T-helper 1 cell treated with Interleukin-12 subunit alpha and Interleukin-12 subunit beta and Interleukin-4 antibody, amounts not matched to agents 30 μg/mL and 1 μg/mL, for 36 hours (primary cell): ENCODE data around the gene KIFC1.

Experiments used
- H3K27ac Mint-ChIP-seq: one replicate; pipeline ENCODE4 v1.8.0; 2021; ENCODE audit warnings: mild to moderate bottlenecking, mixed read lengths
- H3K27me3 Mint-ChIP-seq: one replicate; pipeline ENCODE4 v1.8.0; 2021; ENCODE audit warnings: low read depth, mixed read lengths
- H3K36me3 Mint-ChIP-seq: one replicate; pipeline ENCODE4 v1.8.0; 2021; ENCODE audit warnings: low read depth, mixed read lengths
- H3K4me1 Mint-ChIP-seq: one replicate; pipeline ENCODE4 v1.8.0; 2021; ENCODE audit warnings: low read depth, mixed read lengths
- H3K4me3 Mint-ChIP-seq: one replicate; pipeline ENCODE4 v1.8.0; 2021; ENCODE audit warnings: mild to moderate bottlenecking, moderate library complexity, mixed read lengths
- H3K9me3 Mint-ChIP-seq: one replicate; pipeline ENCODE4 v1.8.0; 2021; ENCODE audit warnings: mixed read lengths

The KIFC1 gene

DNA sequence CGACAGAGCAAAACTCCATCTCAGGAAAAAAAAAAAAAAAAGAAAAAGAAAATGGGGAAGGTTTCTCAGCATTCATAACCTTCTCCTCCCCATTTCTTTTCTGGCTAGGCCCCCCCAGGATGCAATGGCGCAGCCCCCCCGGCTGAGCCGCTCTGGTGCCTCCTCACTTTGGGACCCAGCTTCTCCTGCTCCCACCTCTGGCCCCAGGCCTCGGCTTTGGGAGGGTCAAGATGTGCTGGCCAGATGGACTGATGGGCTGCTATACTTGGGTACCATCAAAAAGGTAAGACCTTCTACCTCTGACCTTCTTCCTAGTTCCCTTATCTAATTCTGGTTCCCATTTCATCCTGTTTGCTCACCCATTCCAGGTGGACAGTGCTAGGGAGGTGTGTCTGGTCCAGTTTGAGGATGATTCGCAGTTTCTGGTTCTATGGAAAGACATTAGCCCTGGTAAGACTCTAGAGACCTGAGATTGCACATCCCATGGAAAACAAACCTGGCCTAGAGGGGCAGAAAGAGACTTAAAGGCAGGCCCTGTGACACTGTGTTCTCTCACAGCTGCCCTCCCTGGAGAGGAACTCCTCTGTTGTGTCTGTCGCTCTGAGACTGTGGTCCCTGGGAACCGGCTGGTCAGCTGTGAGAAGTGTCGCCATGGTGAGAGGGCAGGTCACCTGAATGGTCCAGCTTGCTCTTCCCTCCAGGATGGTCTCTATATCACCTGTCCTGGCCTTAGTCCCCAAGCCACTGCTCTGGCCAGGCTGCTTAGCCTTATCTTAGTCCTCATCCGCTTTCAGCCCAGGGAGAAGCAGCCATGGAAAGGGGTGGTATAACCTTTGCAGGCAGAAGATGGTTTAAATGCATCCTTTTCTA, 20.8 kb downstream of the KIFC1 start:
- H3K4me1 Mint-ChIP-seq = peaks cover 52% of the 10 kb centered on the region
- peaks cover 43% of the 10 kb centered on the region for H3K36me3 Mint-ChIP-seq
- peak overlapping the region; percentile 67 for H3K4me3 Mint-ChIP-seq
- peak overlapping the region; percentile 69 for H3K27ac Mint-ChIP-seq
- no peaks in the 10 kb centered on the region for H3K27me3 Mint-ChIP-seq
- H3K9me3 Mint-ChIP-seq = no peaks in the 10 kb centered on the region

DNA sequence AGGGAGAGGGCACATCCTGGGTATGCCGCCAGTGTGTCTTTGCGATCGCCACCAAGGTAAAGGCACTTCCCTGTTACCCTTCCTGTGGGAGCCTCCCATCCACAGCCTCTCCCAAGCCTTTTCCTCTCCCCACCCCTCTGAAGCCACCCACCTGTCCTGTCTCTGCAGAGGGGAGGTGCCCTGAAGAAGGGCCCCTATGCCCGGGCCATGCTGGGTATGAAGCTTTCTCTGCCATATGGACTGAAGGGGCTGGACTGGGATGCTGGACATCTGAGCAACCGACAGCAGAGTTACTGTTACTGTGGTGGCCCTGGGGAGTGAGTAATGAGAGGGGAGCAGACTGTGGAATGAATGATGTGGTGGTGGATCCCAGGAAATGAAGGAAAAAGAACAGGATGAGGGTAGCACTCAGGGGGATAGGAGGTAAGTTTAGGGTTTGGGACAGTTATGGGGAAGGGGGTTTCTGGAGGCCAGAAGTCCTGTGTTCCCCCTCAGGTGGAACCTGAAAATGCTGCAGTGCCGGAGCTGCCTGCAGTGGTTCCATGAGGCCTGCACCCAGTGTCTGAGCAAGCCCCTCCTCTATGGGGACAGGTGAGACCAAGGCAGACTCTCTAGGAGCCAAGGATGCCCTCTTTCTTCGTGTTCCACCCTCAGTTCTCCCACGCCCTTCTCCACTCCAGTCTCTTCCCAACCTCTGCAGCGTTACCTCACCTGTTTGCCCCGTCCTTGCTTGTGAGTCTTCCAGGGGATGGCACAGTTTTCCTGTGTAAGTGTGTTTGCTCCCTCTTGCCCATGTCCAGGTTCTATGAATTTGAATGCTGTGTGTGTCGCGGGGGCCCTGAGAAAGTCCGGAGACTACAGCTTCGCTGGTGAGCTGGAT, 21.9 kb downstream of the KIFC1 start:
- H3K4me1 Mint-ChIP-seq = peaks cover 57% of the 10 kb centered on the region
- no peaks in the 10 kb centered on the region for H3K27me3 Mint-ChIP-seq
- no peaks in the 10 kb centered on the region for H3K9me3 Mint-ChIP-seq
- H3K4me3 Mint-ChIP-seq = peak overlapping the region; percentile 40
- H3K36me3 Mint-ChIP-seq = peaks cover 40% of the 10 kb centered on the region
- peak overlapping the region; percentile 36 for H3K27ac Mint-ChIP-seq

DNA sequence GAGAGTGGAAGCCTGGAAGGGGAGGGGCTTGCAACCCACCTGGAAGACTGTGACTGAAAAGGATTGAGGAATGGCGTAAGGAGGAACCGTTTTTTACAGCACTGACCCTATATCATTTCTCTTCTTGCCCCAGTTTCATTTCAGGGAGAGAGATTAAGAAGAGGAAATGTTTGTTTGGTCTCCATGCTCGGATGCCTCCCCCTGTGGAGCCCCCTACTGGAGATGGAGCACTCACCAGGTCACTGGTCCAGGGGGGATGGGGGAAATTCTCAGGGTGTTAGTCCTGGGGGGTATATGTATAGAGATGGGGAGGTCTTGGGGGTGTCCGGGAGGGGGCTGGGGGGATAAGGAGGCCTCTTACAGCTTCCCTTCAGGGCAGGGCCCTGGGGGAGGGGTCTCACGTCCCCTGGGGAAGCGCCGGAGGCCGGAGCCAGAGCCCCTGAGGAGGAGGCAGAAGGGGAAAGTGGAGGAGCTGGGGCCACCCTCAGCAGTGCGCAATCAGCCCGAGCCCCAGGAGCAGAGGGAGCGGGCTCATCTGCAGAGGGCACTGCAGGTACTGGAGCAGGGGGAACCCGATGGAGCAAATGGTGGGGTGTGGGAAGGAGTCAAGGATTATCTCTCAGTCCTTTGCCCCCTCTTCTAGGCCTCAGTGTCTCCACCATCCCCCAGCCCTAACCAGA, 23.1 kb downstream of the KIFC1 start:
- peaks cover 32% of the 10 kb centered on the region for H3K36me3 Mint-ChIP-seq
- no peaks in the 10 kb centered on the region for H3K27me3 Mint-ChIP-seq
- H3K4me3 Mint-ChIP-seq = no peak overlapping the region
- no peak overlapping the region for H3K27ac Mint-ChIP-seq
- no peaks in the 10 kb centered on the region for H3K9me3 Mint-ChIP-seq
- peaks cover 64% of the 10 kb centered on the region for H3K4me1 Mint-ChIP-seq

DNA sequence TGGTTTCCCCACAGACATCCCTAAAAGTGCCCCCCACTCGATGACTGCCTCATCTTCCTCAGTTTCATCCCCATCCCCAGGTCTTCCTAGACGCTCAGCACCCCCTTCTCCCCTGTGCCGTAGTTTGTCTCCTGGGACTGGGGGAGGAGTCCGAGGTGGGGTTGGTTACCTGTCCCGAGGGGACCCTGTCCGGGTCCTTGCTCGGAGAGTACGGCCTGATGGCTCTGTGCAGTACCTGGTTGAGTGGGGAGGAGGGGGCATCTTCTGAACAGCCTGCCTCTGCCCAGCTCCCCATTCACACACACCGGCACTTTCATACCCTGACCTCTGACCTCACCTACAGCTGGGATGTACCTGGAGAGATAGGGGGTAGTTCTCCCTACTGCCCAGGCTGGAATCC, 24.2 kb downstream of the KIFC1 start:
- Mint-ChIP-seq H3K27me3 (no peaks in the 10 kb centered on the region), H3K4me1 (peaks cover 63% of the 10 kb centered on the region), H3K36me3 (peaks cover 29% of the 10 kb centered on the region), H3K27ac (peak overlapping the region; percentile 99), H3K9me3 (no peaks in the 10 kb centered on the region), H3K4me3 (peak overlapping the region; percentile 94)

DNA sequence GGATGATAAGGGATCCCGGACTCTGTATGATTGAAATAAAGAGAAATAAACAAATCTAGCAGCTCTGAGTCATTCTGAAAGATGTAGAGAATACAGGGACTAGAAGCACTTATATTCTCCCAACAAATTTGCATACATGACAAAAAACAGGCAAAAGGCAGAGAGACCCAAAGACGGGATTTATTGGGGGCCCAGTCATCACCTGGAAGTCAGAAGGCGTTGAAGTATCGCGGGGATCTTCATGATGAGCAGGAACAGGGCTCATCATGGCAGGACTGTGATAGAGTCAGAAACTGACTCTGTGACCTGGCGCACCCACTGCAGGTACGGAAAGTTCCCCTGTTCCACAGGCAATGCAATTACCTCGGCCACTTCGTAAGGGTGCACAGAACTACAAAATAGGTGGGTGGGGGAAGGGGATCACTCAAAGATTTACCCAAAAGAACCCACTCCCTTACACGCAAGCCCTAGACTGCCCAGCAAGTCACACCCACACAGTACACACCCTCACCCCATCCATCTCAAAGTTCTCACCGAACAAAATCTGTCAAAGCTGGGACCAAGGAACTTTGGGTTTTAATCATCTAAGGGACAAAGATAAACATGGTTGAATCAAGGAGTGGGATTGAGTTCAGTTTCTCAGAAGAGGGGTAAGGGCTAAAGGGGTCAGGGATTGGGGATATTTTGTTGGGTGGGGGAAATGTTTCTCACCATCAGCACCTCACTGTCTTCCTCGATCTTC, 24.9 kb downstream of the KIFC1 start:
- Mint-ChIP-seq H3K9me3 (no peaks in the 10 kb centered on the region), H3K27me3 (no peaks in the 10 kb centered on the region), H3K4me1 (peaks cover 65% of the 10 kb centered on the region), H3K4me3 (peak overlapping the region; percentile 94), H3K36me3 (peaks cover 29% of the 10 kb centered on the region), H3K27ac (peak overlapping the region; percentile 99)

DNA sequence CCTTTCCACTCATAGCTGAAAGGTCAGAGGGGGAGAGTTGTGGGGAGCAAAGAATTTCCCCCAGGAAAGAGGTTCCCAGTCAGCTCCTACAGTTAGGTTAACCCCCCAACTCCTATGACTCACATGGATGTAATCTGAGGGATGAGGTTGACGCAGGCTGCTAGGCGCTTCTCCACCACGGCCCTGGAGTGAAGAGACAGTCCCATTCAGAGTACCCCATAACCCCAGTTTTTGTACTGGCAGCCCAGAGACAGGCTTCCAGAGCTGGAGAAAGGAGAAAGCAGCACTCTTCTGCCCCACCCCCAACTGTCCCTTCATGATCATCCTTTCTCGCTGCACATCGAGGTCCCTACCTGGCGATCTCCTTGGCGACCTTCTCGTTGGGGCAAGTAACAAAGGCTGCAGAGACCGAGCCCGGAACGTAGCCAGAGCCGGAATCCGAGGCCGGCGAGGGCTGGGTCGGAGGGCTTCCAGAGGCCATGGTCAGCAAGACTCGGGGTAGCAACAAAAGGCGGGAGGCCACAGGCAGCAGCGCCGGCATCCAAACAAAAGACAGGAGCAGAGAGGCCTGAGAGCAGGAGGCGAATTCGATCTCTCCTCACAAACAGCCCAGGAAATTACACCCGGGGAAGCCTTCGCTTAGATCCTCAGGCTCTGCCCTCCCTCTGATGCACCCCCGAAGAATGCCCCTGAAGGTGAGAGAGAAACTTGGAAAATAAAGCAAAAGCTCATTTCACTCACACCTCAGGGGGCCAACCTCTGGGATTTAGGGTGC, 25.7 kb downstream of the KIFC1 start:
- Mint-ChIP-seq H3K27ac (peak overlapping the region; percentile 99), H3K36me3 (peaks cover 29% of the 10 kb centered on the region), H3K4me3 (peak overlapping the region; percentile 94), H3K9me3 (no peaks in the 10 kb centered on the region), H3K27me3 (no peaks in the 10 kb centered on the region), H3K4me1 (peaks cover 65% of the 10 kb centered on the region)

DNA sequence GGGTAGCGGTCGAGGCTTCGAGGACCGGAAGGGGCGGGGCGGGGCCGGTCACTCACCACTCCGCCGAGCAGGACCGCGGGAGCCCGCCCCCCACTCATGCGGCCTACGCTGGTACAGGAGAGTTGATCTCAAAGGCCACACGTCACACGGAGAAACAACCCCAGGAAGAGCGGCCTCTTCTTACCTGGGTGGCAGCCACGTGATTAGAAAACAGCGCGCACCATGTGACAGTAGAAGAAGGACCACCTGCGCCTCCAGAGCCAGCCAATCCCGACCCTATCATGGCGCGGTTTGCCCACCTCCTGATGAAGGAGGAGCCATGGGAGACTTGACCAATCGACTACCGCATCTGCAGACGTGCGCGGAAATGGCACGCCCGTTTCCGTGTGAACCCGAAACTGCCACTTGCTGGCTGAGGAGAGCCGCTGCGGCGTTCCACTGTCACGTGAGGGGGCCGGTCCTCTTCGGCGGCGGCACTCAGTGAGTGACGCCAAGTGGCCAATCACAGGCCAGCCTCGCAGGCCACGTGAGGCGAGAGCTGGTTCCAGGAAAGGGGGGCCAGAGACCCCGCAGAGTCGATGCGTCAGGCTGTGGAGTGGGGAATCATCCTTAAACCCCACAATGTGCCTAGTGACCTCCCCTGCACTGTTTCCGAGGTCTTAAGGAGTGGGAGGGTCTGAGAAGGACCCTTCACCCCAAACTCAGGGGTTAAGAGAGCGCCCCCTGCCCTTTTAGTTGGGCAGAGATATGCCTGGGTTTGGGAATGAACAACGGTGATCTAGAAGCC, 26.5 kb downstream of the KIFC1 start, which contains the start of gene CUTA:
CUTA (minus strand) TSS at position 205 of the 787 bp plus-strand sequence; CDS start at position 98, 107 bp downstream.
- Mint-ChIP-seq H3K36me3 (peaks cover 27% of the 10 kb centered on the region), H3K27me3 (no peaks in the 10 kb centered on the region), H3K4me1 (peaks cover 62% of the 10 kb centered on the region), H3K4me3 (peak within 1 kb of the TSS; percentile 94), H3K9me3 (no peaks in the 10 kb centered on the region), H3K27ac (peak within 1 kb of the TSS; percentile 99)

DNA sequence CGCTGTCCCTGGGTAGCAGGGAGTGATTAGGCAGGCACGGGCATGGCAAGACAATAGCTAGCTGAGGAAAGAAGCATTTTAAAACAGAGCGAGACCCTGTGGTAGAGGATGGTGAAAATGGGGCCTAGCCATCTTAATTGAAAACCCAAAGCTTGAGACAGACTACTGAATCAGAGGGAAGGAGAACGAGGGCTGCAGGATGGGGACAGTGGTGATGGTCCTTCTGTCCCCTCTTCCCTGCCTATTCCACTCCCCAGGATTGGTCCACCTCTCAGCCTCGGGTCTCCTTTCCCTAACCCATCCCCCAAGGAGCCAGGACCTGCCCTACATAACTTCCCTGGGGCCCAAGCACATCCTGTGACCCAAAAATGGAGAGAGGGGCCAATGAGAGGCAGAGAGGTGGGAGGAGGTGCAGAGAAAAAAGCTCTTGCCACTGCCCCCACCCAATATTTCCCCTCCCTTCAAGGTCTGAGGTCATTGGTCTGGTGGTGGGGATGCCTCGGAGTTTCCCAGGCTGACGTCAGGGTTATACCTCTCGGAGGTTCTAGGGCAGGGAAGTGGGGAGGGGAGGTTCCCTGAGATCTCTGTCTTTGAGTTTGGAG, 27.2 kb downstream of the KIFC1 start:
- H3K36me3 Mint-ChIP-seq = peaks cover 27% of the 10 kb centered on the region
- H3K9me3 Mint-ChIP-seq = no peaks in the 10 kb centered on the region
- H3K4me3 Mint-ChIP-seq = peak overlapping the region; percentile 94
- peaks cover 64% of the 10 kb centered on the region for H3K4me1 Mint-ChIP-seq
- peak overlapping the region; percentile 99 for H3K27ac Mint-ChIP-seq
- H3K27me3 Mint-ChIP-seq = no peaks in the 10 kb centered on the region

DNA sequence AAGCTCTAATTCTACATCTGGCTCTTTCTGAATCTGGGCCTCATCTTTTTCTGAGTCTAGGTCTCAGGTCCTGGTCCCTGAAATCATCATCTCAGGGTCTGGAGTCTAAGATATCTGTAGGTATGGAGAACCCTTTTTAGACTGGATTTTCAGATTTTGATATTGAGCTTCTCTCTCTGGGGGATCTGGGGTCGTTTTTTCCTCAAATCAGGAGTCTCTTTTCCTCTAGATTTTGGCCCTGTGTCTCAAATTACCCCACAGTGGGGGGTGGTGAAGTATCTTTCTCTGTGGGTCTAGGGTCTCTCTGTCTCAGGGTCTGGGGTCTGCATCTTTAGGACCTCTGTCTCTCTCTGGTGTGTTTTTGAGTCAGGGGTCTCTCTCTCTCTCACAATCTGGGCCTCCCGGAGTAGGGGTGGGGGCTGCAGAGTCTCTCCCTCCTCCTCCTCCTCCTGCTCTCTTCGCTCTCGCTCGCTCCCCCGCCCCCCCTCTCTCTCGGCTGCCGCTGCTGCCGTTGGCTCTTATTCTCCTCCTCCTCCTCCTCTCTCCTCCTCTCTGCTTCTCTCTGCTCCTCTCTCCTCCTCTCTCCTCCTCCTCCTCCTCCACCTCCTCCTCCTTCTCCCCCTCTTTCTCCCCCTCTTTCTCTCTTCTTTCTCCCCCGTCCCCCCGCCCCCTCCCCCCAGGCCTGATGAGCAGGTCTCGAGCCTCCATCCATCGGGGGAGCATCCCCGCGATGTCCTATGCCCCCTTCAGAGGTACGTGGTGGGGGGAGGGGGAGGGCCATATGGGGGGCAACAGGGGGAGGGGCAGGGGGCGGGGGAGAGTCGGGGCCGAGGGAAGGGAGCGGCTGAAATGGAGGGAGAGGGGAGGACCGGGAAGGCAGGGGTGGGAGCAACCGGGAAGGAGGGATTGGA, 28.2 kb downstream of the KIFC1 start, which contains the start of gene SYNGAP1:
SYNGAP1 (plus strand) TSS at position 486 of the 911 bp plus-strand sequence; CDS start at position 686, 200 bp downstream.
- H3K4me3 Mint-ChIP-seq = peak within 1 kb of the TSS; percentile 94
- H3K4me1 Mint-ChIP-seq = peaks cover 70% of the 10 kb centered on the region
- no peaks in the 10 kb centered on the region for H3K27me3 Mint-ChIP-seq
- H3K9me3 Mint-ChIP-seq = no peaks in the 10 kb centered on the region
- peak within 1 kb of the TSS; percentile 99 for H3K27ac Mint-ChIP-seq
- H3K36me3 Mint-ChIP-seq = peaks cover 28% of the 10 kb centered on the region

DNA sequence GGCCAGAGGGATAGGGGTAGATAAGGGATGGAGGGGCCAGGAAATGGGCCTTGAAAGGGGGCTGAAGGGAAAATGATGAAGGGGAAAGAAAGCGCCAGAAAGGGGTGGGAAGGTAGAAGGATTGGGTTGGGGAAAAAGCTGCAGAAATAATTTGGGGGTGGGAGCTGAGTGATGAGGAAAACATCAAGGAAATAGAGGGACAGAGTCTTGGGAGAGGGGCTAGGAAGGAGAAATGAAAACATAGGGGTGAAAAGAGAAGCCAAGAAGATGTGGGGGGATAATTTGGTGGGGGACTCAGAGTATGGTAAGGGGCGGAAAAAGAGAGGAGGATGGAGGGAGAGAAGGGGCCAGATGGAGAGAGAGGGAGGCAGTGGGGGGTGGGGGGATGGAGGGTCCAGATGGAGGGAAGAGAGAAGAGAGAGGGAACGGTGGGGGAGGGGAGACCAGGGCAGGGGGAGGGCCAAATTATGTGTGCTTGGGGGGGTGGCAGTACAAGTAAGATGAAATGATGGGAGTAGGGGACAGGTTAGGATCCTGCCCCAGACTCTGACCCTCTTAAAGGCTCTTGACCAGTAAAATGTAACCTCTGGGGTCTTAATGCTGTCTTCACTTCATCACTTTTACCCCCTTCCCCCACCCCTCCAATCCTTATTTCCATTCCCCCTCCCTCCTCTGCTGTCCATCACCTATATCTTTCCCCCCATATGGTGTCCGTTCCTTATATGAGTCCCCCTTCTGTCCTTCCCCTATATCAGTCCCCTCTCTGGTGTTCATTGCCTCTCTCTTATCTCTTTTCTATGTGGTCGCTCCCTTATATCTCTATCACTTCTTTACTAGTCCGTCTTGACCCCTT, 29.1 kb downstream of the KIFC1 start:
- Mint-ChIP-seq H3K4me3 (peak overlapping the region; percentile 60), H3K27ac (peak overlapping the region; percentile 37), H3K36me3 (peaks cover 22% of the 10 kb centered on the region), H3K4me1 (peaks cover 71% of the 10 kb centered on the region), H3K9me3 (no peaks in the 10 kb centered on the region), H3K27me3 (no peaks in the 10 kb centered on the region)

DNA sequence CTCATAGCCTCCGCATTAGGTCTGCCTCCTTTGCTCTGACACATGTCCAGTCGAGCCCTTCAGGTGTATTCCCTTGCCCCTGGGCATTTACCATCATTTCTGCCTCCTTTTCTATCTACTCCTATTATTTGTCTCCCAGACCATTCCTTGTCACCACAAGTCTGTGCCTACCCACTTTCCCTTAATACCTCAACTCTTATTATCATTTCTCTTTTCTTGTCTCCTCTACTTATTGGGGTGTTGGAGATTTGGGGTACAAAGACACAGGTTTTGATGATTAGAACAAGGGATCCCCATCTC, 29.7 kb downstream of the KIFC1 start:
- peak overlapping the region; percentile 56 for H3K4me3 Mint-ChIP-seq
- no peaks in the 10 kb centered on the region for H3K9me3 Mint-ChIP-seq

More for the DNA sequence above, 29.7 kb downstream of the KIFC1 start:
- no peaks in the 10 kb centered on the region for H3K27me3 Mint-ChIP-seq
- H3K27ac Mint-ChIP-seq = peak overlapping the region; percentile 3
- peaks cover 67% of the 10 kb centered on the region for H3K4me1 Mint-ChIP-seq
- peaks cover 19% of the 10 kb centered on the region for H3K36me3 Mint-ChIP-seq
